A549 (cell line): ENCODE measurements around the gene SLC20A1. TPM values are rescaled to one million over a fixed set of nuclear protein-coding genes. Genes with fewer than 3 reads are reported as not detected.

Source experiments
- ATAC-seq, 2 experiments: fragments of 200-7000 bp in 1 of 2; fragments of >200 bp in 1 of 2; cut with Nextera tagmentation in 1 of 2; cut with Tn5 transposase in 1 of 2; 3 replicates each; pipeline versions ENCODE4 v1.8.0 to v1.9.1; 2018 to 2020; ENCODE audit warnings: mild to moderate bottlenecking in 1 of 2, moderate library complexity in 1 of 2
- CTCF ChIA-PET: fragments of 300-600 bp; sonication (Branson Sonifier 250); formaldehyde crosslinking; extraction: SDS; loops from one replicate; lab custom pipeline; 2021; ENCODE audit warnings: antibody characterized with exemption, inconsistent platforms; lab: Yijun Ruan, JAX
- POLR2A ChIA-PET: fragments of 350-600 bp; formaldehyde crosslinking; extraction: SDS; loops from one replicate; lab custom pipeline; 2021; ENCODE audit warnings: antibody characterized with exemption, inconsistent platforms; lab: Yijun Ruan, JAX
- DNase-seq, 2 experiments: peaks; one replicate each; pipeline versions ENCODE4 v3.0.0 to v3.0.0-alpha.2; 2011 to 2016; ENCODE audit warnings: low read depth in 1 of 2, low spot score in 1 of 2
- FAIRE-seq: peaks from 2 replicates; lab custom pipeline; 2011; peaks lifted over from hg19 to GRCh38; lab: Jason Lieb, UNC
- H3K27ac ChIP-seq, 2 experiments: fragments of >200 bp; sonication (Bioruptor Twin); formaldehyde crosslinking; 3 replicates each; pipeline ENCODE4 v1.5.1; 2016 to 2017
- H3K4me1 ChIP-seq: fragments of >200 bp; sonication (Bioruptor Twin); formaldehyde crosslinking; 3 replicates; pipeline ENCODE4 v1.6.1; 2016
- H3K4me2 ChIP-seq: fragments of >200 bp; sonication (Bioruptor Twin); formaldehyde crosslinking; 3 replicates; pipeline ENCODE4 v1.6.1; 2016
- H3K4me3 ChIP-seq: fragments of >200 bp; sonication (Bioruptor Twin); formaldehyde crosslinking; 3 replicates; pipeline ENCODE4 v1.5.1; 2016
- H3K9me3 ChIP-seq: fragments of >200 bp; sonication (Bioruptor Twin); formaldehyde crosslinking; 3 replicates; pipeline ENCODE4 v1.6.1; 2016
- BHLHE40 ChIP-seq: IDR thresholded peaks from 2 replicates; pipeline ENCODE4 v1.6.1; 2012; ENCODE audit warnings: low read depth, low read length, inconsistent platforms
- CEBPB ChIP-seq, 2 experiments: fragments of >200 bp in 1 of 2; sonication (Bioruptor Twin) in 1 of 2; formaldehyde crosslinking in 1 of 2; IDR thresholded peaks; 2 replicates each; pipeline ENCODE4 v1.6.1; 2012 to 2016
- CHD2 ChIP-seq: fragments of 150-350 bp; IDR thresholded peaks from 2 replicates; pipeline ENCODE4 v1.6.1; 2014; ENCODE audit warnings: low read length; ENCODE audit not compliant: partially characterized antibody
- EP300 ChIP-seq, 2 experiments: fragments of >200 bp; sonication (Bioruptor Twin); formaldehyde crosslinking; IDR thresholded peaks; 2 replicates in 1 of 2; 3 replicates in 1 of 2; pipeline ENCODE4 v1.6.1; 2016 to 2017
- FOSB ChIP-seq: fragments of 250-450 bp; sonication (Bioruptor Pico); IDR thresholded peaks from 2 replicates; pipeline ENCODE4 v1.5.0; 2020; ENCODE audit warnings: mild to moderate bottlenecking, moderate library complexity
- FOSL2 ChIP-seq, 2 experiments: fragments of 450-650 bp in 1 of 2; fragments of >200 bp in 1 of 2; sonication (Bioruptor Twin) in 1 of 2; formaldehyde crosslinking; IDR thresholded peaks; 2 replicates each; pipeline versions ENCODE4 v1.5.0 to v1.6.1; 2016 to 2020; ENCODE audit warnings: mild to moderate bottlenecking in 1 of 2, moderate library complexity in 1 of 2
- FOXS1 ChIP-seq: fragments of 250-450 bp; sonication (Bioruptor Pico); IDR thresholded peaks from 2 replicates; pipeline ENCODE4 v1.5.0; 2020; ENCODE audit warnings: mild to moderate bottlenecking, moderate library complexity
- GATA3 ChIP-seq: IDR thresholded peaks from 2 replicates; pipeline ENCODE4 v1.6.1; 2012; ENCODE audit warnings: borderline replicate concordance
- HDAC2 ChIP-seq: fragments of 200-600 bp; sonication (generic); IDR thresholded peaks from 2 replicates; pipeline ENCODE4 v1.6.1; 2016
- MAFK ChIP-seq: fragments of 450-650 bp; IDR thresholded peaks from 2 replicates; pipeline ENCODE4 v1.6.1; 2014; ENCODE audit not compliant: partially characterized antibody
- MAZ ChIP-seq: fragments of 150-350 bp; IDR thresholded peaks from 2 replicates; pipeline ENCODE4 v1.6.1; 2014; ENCODE audit warnings: antibody characterized with exemption, low read depth, low read length, borderline replicate concordance
- NR3C1 ChIP-seq: fragments of >200 bp; sonication (Bioruptor Twin); formaldehyde crosslinking; IDR thresholded peaks from 3 replicates; pipeline ENCODE4 v1.6.1; 2017
- PHF8 ChIP-seq: fragments of 200-600 bp; sonication (generic); IDR thresholded peaks from 2 replicates; pipeline ENCODE4 v1.6.1; 2016; ENCODE audit warnings: low read depth, mild to moderate bottlenecking, antibody characterized with exemption, moderate library complexity, borderline replicate concordance
- POLR2A ChIP-seq: IDR thresholded peaks from 2 replicates; pipeline ENCODE4 v1.6.1; 2012; ENCODE audit warnings: mild to moderate bottlenecking, low read length
- POLR2AphosphoS2 ChIP-seq: conservative IDR thresholded peaks from 2 replicates; pipeline ENCODE4 v1.6.1; 2012; ENCODE audit warnings: low read length, improper control_type of control experiment, inconsistent platforms
- RCOR1 ChIP-seq: fragments of 150-350 bp; IDR thresholded peaks from 2 replicates; pipeline ENCODE4 v1.6.1; 2014; ENCODE audit warnings: antibody characterized with exemption, low read length, low read depth
- RFX5 ChIP-seq: fragments of 450-650 bp; IDR thresholded peaks from 2 replicates; pipeline ENCODE4 v1.7.1; 2014; ENCODE audit warnings: antibody characterized with exemption, mild to moderate bottlenecking, moderate library complexity
- RNF2 ChIP-seq: fragments of 200-600 bp; sonication (generic); IDR thresholded peaks from 2 replicates; pipeline ENCODE4 v1.6.1; 2016; ENCODE audit warnings: low read depth, mild to moderate bottlenecking, antibody characterized with exemption, moderate library complexity, borderline replicate concordance
- TP53 ChIP-seq: fragments of 250-450 bp; sonication (Bioruptor Pico); IDR thresholded peaks from 2 replicates; pipeline ENCODE4 v1.5.0; 2021; ENCODE audit warnings: mild to moderate bottlenecking, moderate library complexity
- ZC3H11A ChIP-seq: fragments of 450-650 bp; IDR thresholded peaks from 2 replicates; pipeline ENCODE4 v1.6.1; 2014; ENCODE audit warnings: antibody characterized with exemption, mild to moderate bottlenecking
- WGBS: methylation state at CpG from one replicate; pipeline ENCODE4 v1.1.6; 2017; ENCODE audit errors: missing lambda C conversion rate; 5-methylcytosine and 5-hydroxymethylcytosine counted together
- polyA plus RNA-seq, 4 experiments: library from polyadenylated mRNA; depleted of rRNA in 3 of 4; stranded (reverse); fragments of >200 nt; fragmentation: RNase III in 1 of 4; extraction: RNeasy Plus Mini Kit Qiagen cat#74134 plus additional on column Dnase treatment in 1 of 4; gene quantifications; 2 replicates in 3 of 4; 3 replicates in 1 of 4; pipeline ENCODE4 v1.2.3, GENCODE V29; 2011 to 2017
- TF ChIP-seq, protein P1 (sequence below): IDR thresholded peaks from 2 replicates; pipeline ENCODE4 v1.6.1; 2012
- TF ChIP-seq, protein P2 (sequence below): fragments of >200 bp; sonication (Bioruptor Twin); formaldehyde crosslinking; IDR thresholded peaks from 3 replicates; pipeline ENCODE4 v1.6.1; 2016
- TF ChIP-seq, protein P3 (sequence below): IDR thresholded peaks from 2 replicates; pipeline ENCODE4 v1.6.1; 2012
- TF ChIP-seq, protein P4 (sequence below): fragments of >200 bp; sonication (Bioruptor Twin); formaldehyde crosslinking; IDR thresholded peaks from 3 replicates; pipeline ENCODE4 v1.5.1; 2016
- TF ChIP-seq, protein P5 (sequence below): fragments of 250-450 bp; sonication (Bioruptor Pico); IDR thresholded peaks from 2 replicates; pipeline ENCODE4 v1.5.0; 2020; ENCODE audit warnings: low read depth, mild to moderate bottlenecking, moderate library complexity

SLC20A1 gene
- polyA plus RNA-seq, 2 of the 4 experiments (the other 2 are of a cell fraction) = 83.6 to 86.8 TPM

DNA sequence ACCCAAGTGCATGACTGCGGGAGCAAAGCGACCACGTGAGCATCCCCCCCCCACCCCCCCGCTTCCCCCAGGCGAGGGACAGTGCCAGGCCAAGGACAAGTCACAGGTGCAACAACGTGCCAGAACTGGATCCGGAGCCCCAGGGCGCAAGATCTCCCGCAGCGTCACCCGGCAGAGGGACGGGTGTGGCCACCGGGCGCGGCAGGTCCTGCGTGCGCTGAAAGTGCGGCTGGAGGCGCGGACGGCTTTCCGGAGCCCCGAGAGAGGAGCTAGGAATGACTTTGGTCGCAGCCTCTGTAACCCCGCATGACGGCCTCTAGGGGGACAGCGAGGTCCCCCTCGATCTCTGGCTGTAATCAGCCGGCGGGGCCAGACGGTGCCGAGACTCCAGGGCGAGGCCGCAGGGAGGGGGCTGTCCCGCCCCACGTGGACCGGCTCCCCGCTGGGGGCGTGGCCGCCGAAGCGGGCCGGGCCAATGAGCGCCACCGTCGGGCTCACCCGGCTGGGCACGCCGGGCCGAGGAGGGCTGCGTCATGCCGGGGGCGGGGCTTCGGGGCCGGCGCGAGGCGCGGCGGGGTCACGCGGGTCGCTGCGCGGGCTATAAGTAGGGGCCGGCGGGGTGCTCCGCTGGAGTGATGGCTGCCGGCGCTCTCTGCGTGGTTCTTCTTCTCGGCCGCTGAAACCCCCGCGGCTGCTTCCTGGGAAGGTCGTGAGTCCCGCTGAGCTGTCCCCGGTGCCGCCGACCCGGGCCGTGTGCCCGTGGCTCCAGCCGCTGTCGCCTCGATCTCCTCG lies at the start of gene SLC20A1 (continued):
- TF ChIP-seq RFX5 (no peak), MAFK (no peak), EP300 (IDR thresholded peaks at IDR 0.05) (peak in 1 of 2 experiments; percentile 28; a peak in 1 of 5 replicates), CEBPB (IDR thresholded peaks at IDR 0.05) (no peak)

DNA sequence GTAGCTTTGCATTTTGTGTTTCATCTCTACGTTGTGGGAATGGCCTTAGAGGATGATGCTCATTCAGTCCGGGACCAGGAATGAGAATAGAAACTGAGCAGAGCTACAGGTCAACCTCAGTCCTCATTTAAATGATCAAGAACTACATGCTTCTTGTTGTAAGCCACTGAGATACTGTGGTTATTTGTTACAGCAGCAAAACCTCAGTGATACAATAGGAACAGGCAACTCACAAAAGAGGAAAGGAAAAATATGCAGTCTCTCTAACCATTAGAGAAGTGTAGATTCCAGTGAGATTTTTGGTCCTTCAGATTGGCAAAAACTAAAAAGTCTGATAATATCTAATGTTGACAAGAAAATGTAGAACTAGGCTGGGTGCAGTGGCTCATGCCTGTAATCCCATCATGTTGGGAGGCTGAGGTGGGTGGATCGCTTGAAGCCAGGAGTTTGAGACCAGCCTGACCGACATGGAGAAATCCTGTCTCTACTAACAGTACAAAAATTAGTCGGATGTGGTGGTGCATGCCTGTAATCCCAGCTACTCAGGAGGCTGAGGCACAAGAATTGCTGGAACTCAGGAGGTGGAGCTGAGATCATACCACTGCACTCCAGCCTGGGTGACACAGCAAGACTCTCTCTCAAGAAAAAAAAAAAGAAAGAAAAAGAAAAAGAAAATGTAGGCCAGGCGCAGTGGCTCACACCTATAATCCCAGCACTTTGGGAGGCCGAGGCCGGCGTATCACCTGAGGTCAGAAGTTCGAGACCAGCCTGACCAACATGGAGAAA lies 48.0 kb upstream of the SLC20A1 start:
- no peak for ATAC-seq
- POLR2A ChIA-PET = no interaction called here
- H3K27ac ChIP-seq = no peak overlapping the region

DNA sequence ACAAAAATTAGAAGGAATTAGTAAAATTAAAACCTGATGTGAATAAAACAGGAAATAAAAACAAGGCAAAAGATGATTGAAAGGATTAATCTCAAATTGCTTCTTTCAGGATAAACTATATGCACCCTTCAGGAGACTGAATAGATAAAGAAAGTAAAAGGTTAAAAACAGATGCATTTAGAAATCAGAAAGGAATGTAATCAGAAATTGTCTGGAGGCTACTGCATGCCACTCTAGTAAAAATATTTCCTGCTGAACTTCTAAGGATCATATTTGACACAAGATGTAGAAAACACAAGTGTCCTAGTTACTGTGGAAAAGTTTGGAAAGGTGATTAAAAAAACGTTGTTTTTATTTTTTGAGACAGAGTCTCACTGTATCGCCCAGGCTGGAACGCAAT lies 45.1 kb upstream of the SLC20A1 start:
- WGBS = 77% methylated on average over 3 of the region's 3 CpGs
- Histone ChIP-seq H3K9me3 (no peaks in the 10 kb centered on the region), H3K4me1 (peaks cover 12% of the 10 kb centered on the region), H3K27ac (peak overlapping the region; percentile 64 to 72; a peak in 5 of 6 replicates), H3K4me3 (no peak overlapping the region), H3K4me2 (peak overlapping the region; percentile 89; the same call in 2 of the 3 replicates)
- POLR2A ChIA-PET = interaction anchor here (1.0 to 1.6 kb wide), 4 partner anchors 13 to 45 kb away, joined by 4 to 9 read pairs (median 6); partner anchors contain the start of genes CHCHD5 and SLC20A1
- no peak for DNase-seq
- no peak for ATAC-seq
- CTCF ChIA-PET = interaction anchor here (0.6 to 11.9 kb wide), 30 partner anchors 10 to 713 kb away, joined by 3 to 230 read pairs (median 6); partner anchors contain the start of genes CHCHD5, NT5DC4 and SLC20A1
- FAIRE-seq = no peak
- TF ChIP-seq CHD2 (no peak), EP300 (IDR thresholded peaks at IDR 0.05) (no peak), RNF2 (no peak), RCOR1 (no peak), PHF8 (no peak)
- TF ChIP-seq, protein P1, sequence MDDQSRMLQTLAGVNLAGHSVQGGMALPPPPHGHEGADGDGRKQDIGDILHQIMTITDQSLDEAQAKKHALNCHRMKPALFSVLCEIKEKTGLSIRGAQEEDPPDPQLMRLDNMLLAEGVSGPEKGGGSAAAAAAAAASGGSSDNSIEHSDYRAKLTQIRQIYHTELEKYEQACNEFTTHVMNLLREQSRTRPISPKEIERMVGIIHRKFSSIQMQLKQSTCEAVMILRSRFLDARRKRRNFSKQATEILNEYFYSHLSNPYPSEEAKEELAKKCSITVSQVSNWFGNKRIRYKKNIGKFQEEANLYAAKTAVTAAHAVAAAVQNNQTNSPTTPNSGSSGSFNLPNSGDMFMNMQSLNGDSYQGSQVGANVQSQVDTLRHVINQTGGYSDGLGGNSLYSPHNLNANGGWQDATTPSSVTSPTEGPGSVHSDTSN = no peak
- TF ChIP-seq, protein P2, sequence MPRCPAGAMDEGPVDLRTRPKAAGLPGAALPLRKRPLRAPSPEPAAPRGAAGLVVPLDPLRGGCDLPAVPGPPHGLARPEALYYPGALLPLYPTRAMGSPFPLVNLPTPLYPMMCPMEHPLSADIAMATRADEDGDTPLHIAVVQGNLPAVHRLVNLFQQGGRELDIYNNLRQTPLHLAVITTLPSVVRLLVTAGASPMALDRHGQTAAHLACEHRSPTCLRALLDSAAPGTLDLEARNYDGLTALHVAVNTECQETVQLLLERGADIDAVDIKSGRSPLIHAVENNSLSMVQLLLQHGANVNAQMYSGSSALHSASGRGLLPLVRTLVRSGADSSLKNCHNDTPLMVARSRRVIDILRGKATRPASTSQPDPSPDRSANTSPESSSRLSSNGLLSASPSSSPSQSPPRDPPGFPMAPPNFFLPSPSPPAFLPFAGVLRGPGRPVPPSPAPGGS = no peak
- TF ChIP-seq, protein P3, sequence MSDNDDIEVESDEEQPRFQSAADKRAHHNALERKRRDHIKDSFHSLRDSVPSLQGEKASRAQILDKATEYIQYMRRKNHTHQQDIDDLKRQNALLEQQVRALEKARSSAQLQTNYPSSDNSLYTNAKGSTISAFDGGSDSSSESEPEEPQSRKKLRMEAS = no peak

More for the DNA sequence above, 48.0 kb upstream of the SLC20A1 start:
- CTCF ChIA-PET = interaction anchor here (0.6 to 11.9 kb wide), 6 partner anchors 12 to 361 kb away, joined by 3 to 230 read pairs (median 42); partner anchors contain the start of genes CHCHD5, NT5DC4 and SLC20A1
- peaks cover 12% of the 10 kb centered on the region for H3K4me1 ChIP-seq
- FAIRE-seq = no peak
- no peak overlapping the region for H3K4me2 ChIP-seq
- H3K4me3 ChIP-seq = no peak overlapping the region
- 92% methylated on average over 10 of the region's 10 CpGs for WGBS
- TF ChIP-seq TP53 (CRISPR knock-in tag) = no peak
- TF ChIP-seq FOXS1 (CRISPR knock-in tag) = no peak
- TF ChIP-seq NR3C1 = no peak
- no peak for TF ChIP-seq MAFK
- TF ChIP-seq BHLHE40 = no peak
- TF ChIP-seq HDAC2 = no peak
- TF ChIP-seq FOSB (CRISPR knock-in tag) = no peak
- TF ChIP-seq, protein P1 = no peak
- TF ChIP-seq, protein P4, sequence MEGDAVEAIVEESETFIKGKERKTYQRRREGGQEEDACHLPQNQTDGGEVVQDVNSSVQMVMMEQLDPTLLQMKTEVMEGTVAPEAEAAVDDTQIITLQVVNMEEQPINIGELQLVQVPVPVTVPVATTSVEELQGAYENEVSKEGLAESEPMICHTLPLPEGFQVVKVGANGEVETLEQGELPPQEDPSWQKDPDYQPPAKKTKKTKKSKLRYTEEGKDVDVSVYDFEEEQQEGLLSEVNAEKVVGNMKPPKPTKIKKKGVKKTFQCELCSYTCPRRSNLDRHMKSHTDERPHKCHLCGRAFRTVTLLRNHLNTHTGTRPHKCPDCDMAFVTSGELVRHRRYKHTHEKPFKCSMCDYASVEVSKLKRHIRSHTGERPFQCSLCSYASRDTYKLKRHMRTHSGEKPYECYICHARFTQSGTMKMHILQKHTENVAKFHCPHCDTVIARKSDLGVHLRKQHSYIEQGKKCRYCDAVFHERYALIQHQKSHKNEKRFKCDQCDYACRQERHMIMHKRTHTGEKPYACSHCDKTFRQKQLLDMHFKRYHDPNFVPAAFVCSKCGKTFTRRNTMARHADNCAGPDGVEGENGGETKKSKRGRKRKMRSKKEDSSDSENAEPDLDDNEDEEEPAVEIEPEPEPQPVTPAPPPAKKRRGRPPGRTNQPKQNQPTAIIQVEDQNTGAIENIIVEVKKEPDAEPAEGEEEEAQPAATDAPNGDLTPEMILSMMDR = no peak
- no peak for TF ChIP-seq POLR2AphosphoS2
- no peak for TF ChIP-seq CEBPB (IDR thresholded peaks at IDR 0.05)
- TF ChIP-seq CHD2 = no peak
- TF ChIP-seq POLR2A = no peak
- TF ChIP-seq, protein P5, sequence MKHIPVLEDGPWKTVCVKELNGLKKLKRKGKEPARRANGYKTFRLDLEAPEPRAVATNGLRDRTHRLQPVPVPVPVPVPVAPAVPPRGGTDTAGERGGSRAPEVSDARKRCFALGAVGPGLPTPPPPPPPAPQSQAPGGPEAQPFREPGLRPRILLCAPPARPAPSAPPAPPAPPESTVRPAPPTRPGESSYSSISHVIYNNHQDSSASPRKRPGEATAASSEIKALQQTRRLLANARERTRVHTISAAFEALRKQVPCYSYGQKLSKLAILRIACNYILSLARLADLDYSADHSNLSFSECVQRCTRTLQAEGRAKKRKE (CRISPR knock-in tag) = no peak
- no peak for TF ChIP-seq GATA3
- TF ChIP-seq ZC3H11A = no peak
- no peak for TF ChIP-seq FOSL2 (IDR thresholded peaks at IDR 0.05)
- no peak for TF ChIP-seq FOSL2 (CRISPR knock-in tag; IDR thresholded peaks at IDR 0.05)
- TF ChIP-seq EP300 (IDR thresholded peaks at IDR 0.05) = no peak
- TF ChIP-seq MAZ = no peak
- TF ChIP-seq RNF2 = no peak
- TF ChIP-seq, all 56 proteins: peak for 0
- H3K9me3 ChIP-seq = no peaks in the 10 kb centered on the region
- no peak for DNase-seq
